Measurements from ENCODE around the gene ADAMTS15.
"Not testable (repeated sequence)": the region's sequence is repeated elsewhere in the genome, so short reads cannot be mapped to it uniquely, and the experiment has no call there.

ADAMTS15 gene

GRCh38 chr11:130435671-130436070 is 12.8 kb upstream of the ADAMTS15 start:
- no peak for DNase-seq (ENCODE audit: low spot score)

- no peak for DNase-seq (ENCODE audit: low spot score)
Observed at GRCh38 chr11:130436171-130436570, 12.3 kb upstream of the ADAMTS15 start.

- no peak for DNase-seq (ENCODE audit: low spot score)
Observed at GRCh38 chr11:130437848-130438247, 10.6 kb upstream of the ADAMTS15 start.

GRCh38 chr11:130438401-130439159 is 9.9 kb upstream of the ADAMTS15 start:
- DNase-seq (ENCODE audit: low spot score) = not testable (repeated sequence)

GRCh38 chr11:130439160-130439519 is 9.3 kb upstream of the ADAMTS15 start:
- DNase-seq (ENCODE audit: low spot score) = no peak

- DNase-seq (ENCODE audit: low spot score) = no peak
Observed at GRCh38 chr11:130439876-130440275, 8.6 kb upstream of the ADAMTS15 start.

GRCh38 chr11:130441719-130442118 is 6.7 kb upstream of the ADAMTS15 start:
- DNase-seq (ENCODE audit: low spot score) = no peak

GRCh38 chr11:130442737-130443136 is 5.7 kb upstream of the ADAMTS15 start:
- no peak for DNase-seq (ENCODE audit: low spot score)

- DNase-seq (ENCODE audit: low spot score) = no peak
Observed at GRCh38 chr11:130445788-130446187, 2.7 kb upstream of the ADAMTS15 start.

- no peak for DNase-seq (ENCODE audit: low spot score)
Observed at GRCh38 chr11:130448039-130448415, 418 bp upstream of the ADAMTS15 start.

GRCh38 chr11:130449310-130449990 is 1.0 kb downstream of the ADAMTS15 start:
- DNase-seq (ENCODE audit: low spot score) = no peak

GRCh38 chr11:130449996-130450769 is 1.7 kb downstream of the ADAMTS15 start:
- DNase-seq (ENCODE audit: low spot score) = no peak

- no peak for DNase-seq (ENCODE audit: low spot score)
Observed at GRCh38 chr11:130451231-130452019, 3.0 kb downstream of the ADAMTS15 start.

GRCh38 chr11:130452176-130452575 is 3.7 kb downstream of the ADAMTS15 start:
- DNase-seq (ENCODE audit: low spot score) = no peak

GRCh38 chr11:130452940-130453339 is 4.5 kb downstream of the ADAMTS15 start:
- DNase-seq (ENCODE audit: low spot score) = no peak

GRCh38 chr11:130454491-130455252 is 6.2 kb downstream of the ADAMTS15 start:
- no peak for DNase-seq (ENCODE audit: low spot score)

GRCh38 chr11:130455483-130456127 is 7.2 kb downstream of the ADAMTS15 start:
- DNase-seq (ENCODE audit: low spot score) = no peak

GRCh38 chr11:130456286-130456685 is 7.8 kb downstream of the ADAMTS15 start:
- DNase-seq (ENCODE audit: low spot score) = no peak

- DNase-seq (ENCODE audit: low spot score) = no peak
Observed at GRCh38 chr11:130457623-130458409, 9.4 kb downstream of the ADAMTS15 start.

GRCh38 chr11:130458410-130458729 is 9.9 kb downstream of the ADAMTS15 start:
- no peak for DNase-seq (ENCODE audit: low spot score)
